ENCODE results near the gene PHYH.
A peak's percentile ranks its signal among the peaks of the same experiment; 100 is the strongest.

Gene PHYH

DNA sequence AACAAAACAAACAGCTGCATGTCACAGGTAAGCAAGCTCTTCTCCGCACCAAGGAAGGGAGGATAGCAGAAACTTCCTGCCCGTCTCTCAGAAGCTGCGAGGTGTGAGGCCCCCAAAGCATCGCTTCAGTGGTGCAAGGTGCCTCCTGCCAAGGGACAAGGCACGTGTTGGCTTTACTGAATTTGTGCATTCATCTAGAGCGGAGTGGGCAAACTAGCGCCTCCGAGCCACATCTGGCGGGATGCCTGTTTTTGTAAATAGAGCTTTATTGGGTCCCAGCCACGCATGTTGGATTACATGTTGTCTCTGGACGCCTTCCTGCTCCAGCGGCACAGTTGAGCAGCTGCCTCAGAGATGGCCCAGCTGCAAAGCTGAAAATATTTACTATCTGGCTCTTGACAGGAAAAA, 27.7 kb downstream of the PHYH start:
- no peak overlapping the region for H3K4me3 ChIP-seq (ENCODE audit: severe bottlenecking)
- no peaks in the 10 kb centered on the region for H3K27me3 ChIP-seq (ENCODE audit: insufficient read depth, poor library complexity, severe bottlenecking)
- no peaks in the 10 kb centered on the region for H3K9me3 ChIP-seq (ENCODE audit: severe bottlenecking)
- no peak overlapping the region for H3K27ac ChIP-seq (ENCODE audit: poor library complexity, severe bottlenecking)
- H3K36me3 ChIP-seq (ENCODE audit: low read depth) = no peaks in the 10 kb centered on the region
- ATAC-seq (ENCODE audit: low read depth) (no peak), DNase-seq (ENCODE audit: low spot score) (no peak)
- H3K4me1 ChIP-seq (ENCODE audit: insufficient read depth, poor library complexity, severe bottlenecking) = no peaks in the 10 kb centered on the region
- TF ChIP-seq CTCF (IDR thresholded peaks at IDR 0.05; ENCODE audit: poor library complexity, severe bottlenecking) = no peak

DNA sequence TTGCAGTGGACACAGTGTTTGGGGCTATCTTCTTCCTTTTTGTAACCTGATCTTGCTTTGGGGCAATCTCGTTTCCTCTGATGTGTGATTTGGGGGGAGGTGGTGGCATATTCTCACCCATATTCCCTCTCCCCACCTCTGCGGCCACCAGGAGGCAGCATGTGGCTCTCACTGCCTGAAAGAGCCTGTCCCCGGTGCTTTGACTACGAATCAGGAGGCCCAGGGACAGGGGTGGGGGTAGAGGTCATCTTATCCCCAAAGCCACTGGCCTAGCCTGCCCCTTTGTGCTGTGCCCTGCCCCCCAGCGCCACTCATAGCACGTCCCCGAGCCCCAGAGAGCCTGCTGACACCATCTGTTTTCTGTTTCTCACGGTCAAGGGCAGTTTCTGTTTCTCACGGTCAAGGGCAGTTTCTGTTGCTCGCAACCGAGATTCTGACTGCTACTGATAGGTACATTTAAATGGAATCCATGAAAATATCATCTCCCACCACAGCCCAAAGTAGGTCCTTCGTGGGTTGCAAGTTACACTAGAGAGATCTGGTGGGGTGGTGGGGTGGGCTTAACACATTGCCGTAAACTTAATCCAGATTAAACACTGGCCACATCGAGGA, 28.2 kb downstream of the PHYH start:
- H3K4me3 ChIP-seq (ENCODE audit: severe bottlenecking) = no peak overlapping the region
- no peaks in the 10 kb centered on the region for H3K27me3 ChIP-seq (ENCODE audit: insufficient read depth, poor library complexity, severe bottlenecking)
- no peak for ATAC-seq (ENCODE audit: low read depth)
- H3K36me3 ChIP-seq (ENCODE audit: low read depth) = no peaks in the 10 kb centered on the region
- no peak for DNase-seq (ENCODE audit: low spot score)
- no peaks in the 10 kb centered on the region for H3K9me3 ChIP-seq (ENCODE audit: severe bottlenecking)
- no peak overlapping the region for H3K27ac ChIP-seq (ENCODE audit: poor library complexity, severe bottlenecking)
- peak; percentile 6 for TF ChIP-seq CTCF (IDR thresholded peaks at IDR 0.05; ENCODE audit: poor library complexity, severe bottlenecking)
- no peaks in the 10 kb centered on the region for H3K4me1 ChIP-seq (ENCODE audit: insufficient read depth, poor library complexity, severe bottlenecking)

- Histone ChIP-seq H3K4me1 (ENCODE audit: insufficient read depth, poor library complexity, severe bottlenecking) (no peaks in the 10 kb centered on the region), H3K36me3 (ENCODE audit: low read depth) (no peaks in the 10 kb centered on the region), H3K27ac (ENCODE audit: poor library complexity, severe bottlenecking) (no peak overlapping the region), H3K9me3 (ENCODE audit: severe bottlenecking) (no peaks in the 10 kb centered on the region), H3K27me3 (ENCODE audit: insufficient read depth, poor library complexity, severe bottlenecking) (no peaks in the 10 kb centered on the region), H3K4me3 (ENCODE audit: severe bottlenecking) (no peak overlapping the region)
- DNase-seq (ENCODE audit: low spot score) = no peak
- ATAC-seq (ENCODE audit: low read depth) = no peak
- TF ChIP-seq CTCF (IDR thresholded peaks at IDR 0.05; ENCODE audit: poor library complexity, severe bottlenecking) = no peak
Observed at GRCh38 chr10:13270877-13271551, 28.9 kb downstream of the PHYH start.

- TF ChIP-seq CTCF (IDR thresholded peaks at IDR 0.05; ENCODE audit: poor library complexity, severe bottlenecking) = no peak
- ATAC-seq (ENCODE audit: low read depth) = no peak
- Histone ChIP-seq H3K27me3 (ENCODE audit: insufficient read depth, poor library complexity, severe bottlenecking) (no peaks in the 10 kb centered on the region), H3K36me3 (ENCODE audit: low read depth) (no peaks in the 10 kb centered on the region), H3K27ac (ENCODE audit: poor library complexity, severe bottlenecking) (no peak overlapping the region), H3K9me3 (ENCODE audit: severe bottlenecking) (no peaks in the 10 kb centered on the region), H3K4me3 (ENCODE audit: severe bottlenecking) (no peak overlapping the region), H3K4me1 (ENCODE audit: insufficient read depth, poor library complexity, severe bottlenecking) (no peaks in the 10 kb centered on the region)
- no peak for DNase-seq (ENCODE audit: low spot score)
Observed at GRCh38 chr10:13268841-13269240, 31.0 kb downstream of the PHYH start.

GRCh38 chr10:13268310-13268709, 31.6 kb downstream of the PHYH start:
- no peaks in the 10 kb centered on the region for H3K4me1 ChIP-seq (ENCODE audit: insufficient read depth, poor library complexity, severe bottlenecking)
- H3K36me3 ChIP-seq (ENCODE audit: low read depth) = no peaks in the 10 kb centered on the region
- no peak for TF ChIP-seq CTCF (IDR thresholded peaks at IDR 0.05; ENCODE audit: poor library complexity, severe bottlenecking)
- H3K27me3 ChIP-seq (ENCODE audit: insufficient read depth, poor library complexity, severe bottlenecking) = no peaks in the 10 kb centered on the region
- no peak for ATAC-seq (ENCODE audit: low read depth)
- H3K27ac ChIP-seq (ENCODE audit: poor library complexity, severe bottlenecking) = no peak overlapping the region
- no peaks in the 10 kb centered on the region for H3K9me3 ChIP-seq (ENCODE audit: severe bottlenecking)
- H3K4me3 ChIP-seq (ENCODE audit: severe bottlenecking) = no peak overlapping the region
- DNase-seq (ENCODE audit: low spot score) = no peak

Measured in RWPE2 (cell line).